OCI-LY7 (cell line): ENCODE results near the gene MFAP1. TPM values are rescaled to one million over a fixed set of nuclear protein-coding genes. Genes with fewer than 3 reads are reported as not detected.

Experiments used
- BruUV-seq: library from RNA; stranded (reverse); fragments of 400-500 nt; replicated peaks from 2 replicates; lab custom pipeline; 2021; lab: Mats Ljungman, UMichigan
- CTCF ChIA-PET: fragments of 300-600 bp; sonication (Branson Sonifier 250); formaldehyde crosslinking; loops from one replicate; lab custom pipeline; 2022; ENCODE audit warnings: antibody characterized with exemption; ENCODE audit not compliant: unreplicated experiment; lab: Charles Lee
- POLR2A ChIA-PET: fragments of 300-600 bp; sonication (Branson Sonifier 250); formaldehyde crosslinking; loops from one replicate; lab custom pipeline; 2022; ENCODE audit warnings: antibody characterized with exemption; lab: Charles Lee
- DNase-seq: peaks from one replicate; pipeline ENCODE4 v3.0.0-alpha.2; 2015; ENCODE audit warnings: low spot score
- H2AFZ ChIP-seq: fragments of 200-600 bp; sonication (generic), shearing (Covaris generic); 2 replicates; pipeline ENCODE4 v1.6.1; 2014; ENCODE audit warnings: mild to moderate bottlenecking, antibody characterized with exemption, low read length, moderate library complexity
- H3K27ac ChIP-seq: fragments of 200-600 bp; sonication (generic); 2 replicates; pipeline ENCODE4 v1.5.1; 2014; ENCODE audit warnings: mixed run types, low read depth, mild to moderate bottlenecking, moderate library complexity, low read length, inconsistent platforms; ENCODE audit not compliant: poor library complexity, severe bottlenecking
- H3K36me3 ChIP-seq: fragments of 200-600 bp; sonication (generic); 2 replicates; pipeline ENCODE4 v1.6.1; 2014; ENCODE audit warnings: mild to moderate bottlenecking, antibody characterized with exemption, low read length, moderate library complexity, mixed read lengths; ENCODE audit not compliant: insufficient read depth
- H3K4me1 ChIP-seq: fragments of 200-600 bp; sonication (generic); 2 replicates; pipeline ENCODE4 v1.5.1; 2014; ENCODE audit warnings: mild to moderate bottlenecking, low read length; ENCODE audit not compliant: insufficient read depth, poor library complexity, severe bottlenecking
- H3K4me2 ChIP-seq: fragments of 200-600 bp; sonication (generic); 2 replicates; pipeline ENCODE4 v1.6.1; 2014; ENCODE audit warnings: mild to moderate bottlenecking, low read length
- H3K4me3 ChIP-seq: fragments of 200-600 bp; sonication (generic); 2 replicates; pipeline ENCODE4 v1.5.1; 2014; ENCODE audit warnings: mild to moderate bottlenecking, low read depth, low read length; ENCODE audit not compliant: poor library complexity, severe bottlenecking
- H3K79me2 ChIP-seq: fragments of 200-600 bp; sonication (generic); 2 replicates; pipeline ENCODE4 v1.6.1; 2016; ENCODE audit warnings: low read depth, mild to moderate bottlenecking, low read length, moderate library complexity, mixed read lengths; ENCODE audit not compliant: insufficient read depth
- H3K9me2 ChIP-seq: fragments of 200-600 bp; sonication (generic); 2 replicates; pipeline ENCODE4 v1.6.1; 2016; ENCODE audit warnings: mild to moderate bottlenecking, low read length, mixed read lengths; ENCODE audit not compliant: insufficient read depth
- H3K9me3 ChIP-seq: fragments of 200-600 bp; sonication (generic); 2 replicates; pipeline ENCODE4 v1.6.1; 2014; ENCODE audit warnings: mild to moderate bottlenecking, mixed run types, low read length, mixed read lengths
- H4K20me1 ChIP-seq: fragments of 200-600 bp; sonication (generic); 2 replicates; pipeline ENCODE4 v1.6.1; 2014; ENCODE audit warnings: mild to moderate bottlenecking, antibody characterized with exemption, low read length, moderate library complexity, mixed read lengths; ENCODE audit not compliant: insufficient read depth
- CTCF ChIP-seq: fragments of 200-600 bp; sonication (generic); conservative IDR thresholded peaks from 2 replicates; pipeline ENCODE4 v1.5.1; 2014; ENCODE audit warnings: mild to moderate bottlenecking, antibody characterized with exemption, low read length, moderate library complexity, mixed read lengths
- EZH2phosphoT487 ChIP-seq: fragments of 200-600 bp; sonication (generic); IDR thresholded peaks from 2 replicates; pipeline ENCODE4 v1.6.1; 2018; ENCODE audit warnings: low read depth, borderline replicate concordance, mild to moderate bottlenecking, mixed run types, antibody characterized with exemption, low read length, moderate library complexity, mixed read lengths
- intact Hi-C: fragments of 100-400 bp; cut with micrococcal nuclease; formaldehyde crosslinking; loops from one replicate; pipeline ENCODE4 v1.10.0; 2022; ENCODE audit not compliant: unreplicated experiment
- total RNA-seq, 2 experiments: library from RNA; depleted of rRNA in 1 of 2; stranded (reverse); fragments of >200 nt in 1 of 2; shearing (Covaris generic) in 1 of 2; gene quantifications; 2 replicates each; pipeline ENCODE4 v1.2.3, GENCODE V29; 2014 to 2022

Gene MFAP1
- total RNA-seq, 2 experiments from 2014 or later: 25.3 to 72.1 TPM

GRCh38 chr15:43800286-43801141 lies 24.0 kb downstream of the MFAP1 start, which contains the start of gene HYPK:
Gene HYPK (plus strand): TSS chr15:43800599. CDS start chr15:43800623, 24 bp downstream.
- POLR2A ChIA-PET: interaction anchor here (0.9 to 5.4 kb wide), 10 partner anchors 9 to 30 kb away, joined by 3 to 28 read pairs (median 6); partner anchors contain the start of genes ELL3, MFAP1 and WDR76
- peaks cover 80% of the 10 kb centered on the region for H3K36me3 ChIP-seq

GRCh38 chr15:43799945-43800285 lies 24.6 kb downstream of the MFAP1 start, which contains the start of gene SERINC4:
Gene SERINC4 (minus strand): TSS chr15:43800220. CDS start chr15:43799986, 234 bp downstream.
- Histone ChIP-seq H3K9me2 (no peaks in the 10 kb centered on the region), H4K20me1 (peaks cover 6% of the 10 kb centered on the region; the same call in 1 of the 2 replicates), H3K79me2 (peaks cover 24% of the 10 kb centered on the region), H3K9me3 (no peaks in the 10 kb centered on the region), H3K4me2 (peak within 1 kb of the TSS; percentile 83), H3K36me3 (peaks cover 80% of the 10 kb centered on the region), H3K27ac (peak within 1 kb of the TSS; percentile 97), H3K4me3 (peak within 1 kb of the TSS; percentile 92), H2AFZ (no peak within 1 kb of the TSS; the same call in 1 of the 2 replicates), H3K4me1 (peaks cover 65% of the 10 kb centered on the region)
- ChIA-PET CTCF (interaction anchor here (0.9 to 1.7 kb wide), 2 partner anchors 9 to 11 kb away, joined by 4 to 6 read pairs; no protein-coding TSS in a partner anchor), POLR2A (interaction anchor here (0.9 to 5.4 kb wide), 9 partner anchors 8 to 30 kb away, joined by 3 to 28 read pairs (median 7); partner anchors contain the start of genes ELL3 and MFAP1)
- DNase-seq: peak; percentile 33
- intact Hi-C loops: no loop called here
- no peak for TF ChIP-seq CTCF
- BruUV-seq: no TSS peak

More at GRCh38 chr15:43800286-43801141, 24.0 kb downstream of the MFAP1 start, which contains the start of gene HYPK:
- Histone ChIP-seq H2AFZ (no peak within 1 kb of the TSS; the same call in 1 of the 2 replicates), H3K4me1 (peaks cover 59% of the 10 kb centered on the region), H3K4me3 (peak within 1 kb of the TSS; percentile 92), H3K9me2 (no peaks in the 10 kb centered on the region), H3K9me3 (no peaks in the 10 kb centered on the region), H4K20me1 (peaks cover 6% of the 10 kb centered on the region; the same call in 1 of the 2 replicates), H3K79me2 (peaks cover 19% of the 10 kb centered on the region), H3K27ac (peak within 1 kb of the TSS; percentile 97), H3K4me2 (peak within 1 kb of the TSS; percentile 83)
- intact Hi-C loops: no loop called here
- CTCF ChIA-PET: interaction anchor here (0.9 to 1.7 kb wide), 2 partner anchors 8 to 11 kb away, joined by 4 to 6 read pairs; no protein-coding TSS in a partner anchor
- TSS peak; percentile 30 for BruUV-seq
- DNase-seq: peak; percentile 93
- TF ChIP-seq CTCF: no peak
- TF ChIP-seq EZH2phosphoT487: no peak
